Muscle of leg (tissue), 11 donors: ENCODE results near the gene PAX7. TPM values are rescaled to one million over a fixed set of nuclear protein-coding genes. Genes with fewer than 3 reads are reported as not detected.

Experiments used
- DNase-seq: peaks from one replicate; pipeline ENCODE4 v3.0.0; 2013
- H3K27ac ChIP-seq: one replicate; pipeline ENCODE4 v1.5.1; 2013; ENCODE audit warnings: mild to moderate bottlenecking, low read length, control low read depth
- H3K27me3 ChIP-seq: one replicate; pipeline ENCODE4 v1.6.1; 2013; ENCODE audit warnings: low read length; ENCODE audit not compliant: control insufficient read depth, insufficient read depth
- H3K36me3 ChIP-seq: one replicate; pipeline ENCODE4 v1.6.1; 2013; ENCODE audit warnings: low read length; ENCODE audit not compliant: control insufficient read depth, insufficient read depth
- H3K4me1 ChIP-seq: one replicate; pipeline ENCODE4 v1.6.1; 2013; ENCODE audit warnings: low read length; ENCODE audit not compliant: control insufficient read depth, insufficient read depth
- H3K4me3 ChIP-seq: one replicate; pipeline ENCODE4 v1.5.1; 2013; ENCODE audit warnings: low read length, control low read depth
- H3K9me3 ChIP-seq: replicated peaks from 2 replicates; pipeline ENCODE4 v1.6.1; 2013; ENCODE audit warnings: low read depth, low read length; ENCODE audit not compliant: control insufficient read depth
- WGBS: methylation state at CpG from one replicate; pipeline ENCODE4 v1.1.5; 2013; ENCODE audit warnings: missing lambda C conversion rate; ENCODE audit not compliant: insufficient coverage; 5-methylcytosine and 5-hydroxymethylcytosine counted together
- polyA plus RNA-seq, 8 donors: library from polyadenylated mRNA; unstranded; fragments of 120-200 nt; gene quantifications; one replicate each; pipeline versions ENCODE4 v1.2.1 to v1.2.3, GENCODE V29; 2013; ENCODE audit warnings: inconsistent platforms in 1 of 8, low replicate concordance in 1 of 8; ENCODE audit not compliant: insufficient read length in 8 of 8, insufficient read depth in 1 of 8
- total RNA-seq: library from RNA; stranded (reverse); fragments of 120-200 nt; gene quantifications from one replicate; pipeline ENCODE4 v1.2.4, GENCODE V29; 2013

Gene PAX7
- total and polyA plus RNA-seq, 9 donors: 34.0 to 60.2 (median 47.3) TPM

DNA sequence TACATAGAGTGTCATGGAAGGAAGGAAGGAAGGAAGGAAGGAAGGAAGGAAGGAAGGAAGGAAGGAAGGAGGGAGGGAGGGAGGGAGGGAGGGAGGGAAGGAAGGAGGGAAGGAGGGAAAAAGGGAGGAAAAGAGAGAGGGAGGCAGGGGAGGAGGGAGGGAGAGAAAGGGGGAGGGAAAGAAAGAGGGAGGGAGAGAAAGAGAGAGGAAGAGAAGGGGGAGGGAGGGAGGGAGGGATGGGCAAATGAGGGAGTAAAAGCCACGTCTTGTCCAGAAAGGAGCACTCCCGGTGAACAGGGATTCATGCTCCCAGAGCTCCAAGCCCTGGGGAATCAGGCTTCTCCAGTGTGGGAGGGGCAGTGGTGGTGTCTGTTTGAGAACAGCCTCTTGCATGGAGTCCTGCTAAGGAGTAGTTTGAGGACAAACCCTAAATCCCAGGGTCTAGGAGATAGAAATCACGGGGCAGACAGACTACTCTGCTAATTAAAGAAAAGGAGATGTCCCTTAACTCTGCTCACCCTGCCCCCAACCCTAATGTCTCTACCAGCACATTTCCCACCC, 157.3 kb downstream of the PAX7 start:
- WGBS: 12% methylated on average over 2 of the region's 3 CpGs
- DNase-seq: no peak
- H3K36me3 ChIP-seq: no peaks in the 10 kb centered on the region
- H3K27me3 ChIP-seq: no peaks in the 10 kb centered on the region
- H3K27ac ChIP-seq: no peak overlapping the region
- no peak overlapping the region for H3K4me3 ChIP-seq
- H3K9me3 ChIP-seq: peaks cover 3% of the 10 kb centered on the region
- peaks cover 15% of the 10 kb centered on the region for H3K4me1 ChIP-seq

DNA sequence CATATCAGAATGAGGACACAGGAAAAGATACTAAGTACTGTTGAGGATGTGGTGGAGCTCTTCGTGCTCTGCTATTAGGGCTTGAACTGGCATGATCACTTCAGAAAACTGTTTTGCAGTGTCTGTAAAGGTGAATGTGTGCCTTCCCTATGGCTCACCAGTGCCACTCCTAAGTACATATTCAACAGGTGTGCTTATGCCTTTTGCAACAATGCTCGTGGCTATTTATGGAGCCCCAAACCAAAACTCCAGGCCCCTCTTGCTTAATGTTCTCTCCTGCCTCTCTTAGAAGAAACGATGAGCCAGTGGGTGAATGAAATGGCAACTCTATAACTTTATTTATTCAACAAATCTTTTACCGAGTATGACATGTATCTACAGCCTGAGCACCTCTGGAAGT, 158.6 kb downstream of the PAX7 start:
- Histone ChIP-seq H3K4me1 (peaks cover 16% of the 10 kb centered on the region), H3K4me3 (no peak overlapping the region), H3K36me3 (no peaks in the 10 kb centered on the region), H3K9me3 (peaks cover 3% of the 10 kb centered on the region), H3K27ac (no peak overlapping the region), H3K27me3 (no peaks in the 10 kb centered on the region)
- no CpG with 5 or more reads among the region's 4 CpGs for WGBS
- DNase-seq: no peak

DNA sequence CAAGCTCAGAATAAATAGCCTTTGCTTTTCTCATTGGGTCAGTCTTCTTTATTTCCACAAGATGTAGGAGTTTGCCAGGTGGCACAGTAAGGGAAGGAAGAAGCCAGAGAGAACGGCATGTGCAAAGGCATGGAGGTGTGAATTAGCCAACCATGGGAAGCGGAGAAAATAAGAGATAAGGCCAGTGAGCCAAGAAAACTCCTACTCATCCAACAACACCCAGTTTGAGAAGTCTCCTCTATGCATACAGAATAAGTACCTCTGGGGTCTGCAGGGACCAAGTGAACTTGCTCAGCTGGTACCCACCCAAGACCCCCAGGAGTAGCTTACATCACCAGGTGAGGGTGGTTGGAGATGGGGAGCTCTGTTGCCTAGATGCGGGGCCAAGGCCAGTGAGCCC, 162.1 kb downstream of the PAX7 start:
- DNase-seq: no peak
- H3K4me3 ChIP-seq: no peak overlapping the region
- peaks cover 32% of the 10 kb centered on the region for H3K4me1 ChIP-seq
- H3K27ac ChIP-seq: no peak overlapping the region
- no peaks in the 10 kb centered on the region for H3K36me3 ChIP-seq
- H3K27me3 ChIP-seq: no peaks in the 10 kb centered on the region
- H3K9me3 ChIP-seq: peaks cover 3% of the 10 kb centered on the region
- WGBS: no CpG with 5 or more reads among the region's 3 CpGs

DNA sequence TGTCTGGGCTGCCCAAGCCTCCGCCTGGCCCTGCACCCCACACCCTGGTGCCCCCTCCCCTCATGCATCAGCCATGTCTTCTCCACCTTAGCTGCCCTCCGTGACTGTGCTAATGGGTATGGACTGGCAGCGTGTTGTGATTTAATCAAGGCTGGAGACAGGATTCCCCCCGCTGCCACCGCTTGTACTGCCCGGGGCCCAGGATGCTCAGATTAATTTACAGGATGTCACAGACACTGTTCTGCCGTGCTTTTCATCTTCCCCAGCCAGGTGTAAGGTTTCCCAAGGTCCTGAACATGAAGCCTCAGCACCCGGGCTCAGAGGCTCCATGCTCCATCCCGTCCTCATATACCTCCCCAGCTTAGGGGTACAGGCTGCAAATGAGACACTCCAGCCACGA, 162.5 kb downstream of the PAX7 start:
- no peak overlapping the region for H3K4me3 ChIP-seq
- no peaks in the 10 kb centered on the region for H3K27me3 ChIP-seq
- H3K27ac ChIP-seq: no peak overlapping the region
- H3K36me3 ChIP-seq: no peaks in the 10 kb centered on the region
- DNase-seq: no peak
- H3K4me1 ChIP-seq: peaks cover 34% of the 10 kb centered on the region
- 76% methylated on average over 7 of the region's 10 CpGs for WGBS
- peaks cover 3% of the 10 kb centered on the region for H3K9me3 ChIP-seq

DNA sequence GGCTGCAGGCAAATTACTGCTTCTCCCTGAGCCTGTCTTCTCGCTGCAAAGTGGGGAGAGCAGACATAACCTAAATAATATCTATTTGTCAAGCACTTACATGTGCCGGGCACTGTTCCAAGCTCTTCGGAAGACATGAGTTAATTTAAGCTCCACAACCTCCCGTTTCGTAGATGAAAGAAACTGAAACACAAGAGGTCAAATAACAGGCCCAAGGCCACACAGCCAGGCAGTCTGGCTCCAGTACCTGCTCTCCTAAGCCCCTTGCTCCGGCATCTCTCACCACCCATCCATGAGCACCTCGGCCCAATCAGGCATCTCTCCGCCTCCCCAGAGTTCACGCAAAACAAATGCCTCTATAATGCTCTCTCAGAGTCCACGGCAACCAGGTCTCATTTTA, 163.4 kb downstream of the PAX7 start:
- peak overlapping the region; percentile 10 for H3K27ac ChIP-seq
- peaks cover 41% of the 10 kb centered on the region for H3K4me1 ChIP-seq
- H3K36me3 ChIP-seq: no peaks in the 10 kb centered on the region
- no peaks in the 10 kb centered on the region for H3K27me3 ChIP-seq
- no peak overlapping the region for H3K4me3 ChIP-seq
- WGBS: 25% methylated on average over 8 of the region's 10 CpGs
- peak; percentile 66 for DNase-seq
- peaks cover 3% of the 10 kb centered on the region for H3K9me3 ChIP-seq

DNA sequence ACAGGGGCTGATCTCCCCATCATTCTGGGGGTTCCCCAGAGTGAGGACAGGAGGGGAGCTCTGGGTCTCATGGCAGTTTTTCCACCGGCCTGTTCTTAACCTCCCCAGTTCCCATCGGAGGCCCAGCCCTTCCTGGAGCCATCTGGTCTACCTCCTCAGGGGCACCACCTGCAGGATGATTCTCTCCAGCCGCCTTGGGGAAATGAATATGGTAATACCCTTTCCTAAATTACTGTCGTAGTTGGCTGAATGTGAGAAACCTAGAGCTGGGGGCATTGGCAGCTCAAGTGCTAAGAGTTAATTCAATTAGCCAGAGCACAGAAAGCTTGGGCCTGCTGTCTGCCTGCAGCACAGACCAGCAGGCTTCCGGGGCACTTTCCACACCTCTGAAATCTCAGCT, 163.9 kb downstream of the PAX7 start:
- Histone ChIP-seq H3K27ac (peak overlapping the region; percentile 37), H3K9me3 (peaks cover 3% of the 10 kb centered on the region), H3K4me1 (peaks cover 47% of the 10 kb centered on the region), H3K27me3 (no peaks in the 10 kb centered on the region), H3K36me3 (no peaks in the 10 kb centered on the region), H3K4me3 (no peak overlapping the region)
- WGBS: 50% methylated on average over 1 of the region's 5 CpGs
- DNase-seq: no peak

DNA sequence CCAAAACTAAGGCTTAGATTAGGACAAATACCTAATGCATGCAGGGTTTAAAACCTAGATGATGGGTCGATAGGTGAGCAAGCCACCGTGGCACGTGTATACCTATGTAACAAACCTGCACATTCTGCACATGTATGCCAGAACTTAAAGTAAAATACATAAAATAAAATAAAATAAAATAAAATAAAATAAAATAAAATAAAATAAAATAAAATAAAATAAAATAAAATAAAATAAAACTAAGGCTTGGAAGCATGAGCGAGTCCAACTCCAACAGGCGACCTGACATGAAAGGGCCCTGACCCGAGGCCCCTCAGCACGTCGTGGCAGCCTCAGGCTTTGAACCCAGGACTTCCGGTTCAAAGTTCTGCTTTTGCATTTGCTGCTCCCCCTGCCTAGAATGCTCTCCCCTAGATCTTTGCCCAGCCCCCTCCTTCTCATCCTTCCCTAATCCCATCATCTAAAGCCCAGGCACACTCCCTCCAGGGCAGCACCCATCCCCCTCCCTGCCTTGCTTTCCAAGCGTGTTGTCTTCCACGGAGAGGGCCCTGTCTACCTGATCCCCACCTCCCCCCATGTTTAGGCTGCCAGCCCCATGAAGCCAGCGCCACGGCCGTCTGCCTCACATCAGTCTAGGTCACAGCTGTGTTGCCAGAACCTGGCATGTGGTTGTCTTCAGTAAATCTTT, 164.5 kb downstream of the PAX7 start:
- H3K9me3 ChIP-seq: peaks cover 3% of the 10 kb centered on the region
- DNase-seq: no peak
- peak overlapping the region; percentile 15 for H3K27ac ChIP-seq
- no peak overlapping the region for H3K4me3 ChIP-seq
- 51% methylated on average over 8 of the region's 14 CpGs for WGBS
- no peaks in the 10 kb centered on the region for H3K27me3 ChIP-seq
- H3K36me3 ChIP-seq: no peaks in the 10 kb centered on the region
- peaks cover 52% of the 10 kb centered on the region for H3K4me1 ChIP-seq

DNA sequence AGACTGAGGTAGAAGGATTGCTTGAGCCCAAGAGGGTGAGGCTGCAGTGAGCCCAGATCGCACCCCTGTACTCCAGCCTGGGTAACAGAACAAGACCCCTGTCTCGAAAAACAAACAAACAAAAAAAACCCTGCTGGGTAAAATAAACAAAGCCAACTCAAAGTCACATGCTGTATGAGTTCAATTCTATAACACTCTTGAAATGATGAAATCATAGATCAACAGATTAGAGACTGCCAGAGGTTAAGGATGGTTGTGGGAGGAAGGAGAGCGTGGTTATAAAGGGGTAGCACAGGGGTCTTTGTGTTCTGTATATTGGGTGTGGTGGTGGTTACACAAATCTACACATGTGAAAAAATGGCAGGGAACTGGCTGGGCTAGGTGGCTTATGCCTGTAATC, 166.3 kb downstream of the PAX7 start:
- H3K9me3 ChIP-seq: peaks cover 3% of the 10 kb centered on the region
- no peak overlapping the region for H3K4me3 ChIP-seq
- DNase-seq: no peak
- H3K27ac ChIP-seq: no peak overlapping the region
- no peaks in the 10 kb centered on the region for H3K36me3 ChIP-seq
- peaks cover 62% of the 10 kb centered on the region for H3K4me1 ChIP-seq
- 83% methylated on average over 1 of the region's 3 CpGs for WGBS
- no peaks in the 10 kb centered on the region for H3K27me3 ChIP-seq

Other genes starting within 250 kb of the PAX7 start
- not detected for gene KLHDC7A, start 149.9 kb upstream of the PAX7 start, total RNA-seq
- gene KLHDC7A, start 149.9 kb upstream of the PAX7 start, polyA plus RNA-seq: under 1 TPM in 4 of 8 donors, not detected in 4; 0.03 to 0.25 (median 0.04) TPM
- gene TAS1R2, start 228.8 kb downstream of the PAX7 start, total RNA-seq: not detected
- gene TAS1R2, start 228.8 kb downstream of the PAX7 start, polyA plus RNA-seq: not detected